GM12872 (cell line): ENCODE results near the gene HDAC1.

ENCODE experiments used
- CTCF ChIP-seq: IDR thresholded peaks from 3 replicates; pipeline ENCODE4 v1.5.1; 2011; ENCODE audit warnings: low read depth, mild to moderate bottlenecking, low read length, moderate library complexity; ENCODE audit not compliant: insufficient read depth

HDAC1 gene

GRCh38 chr1:32334274-32334861 lies 42.5 kb downstream of the HDAC1 start:
- TF ChIP-seq CTCF, result no peak

GRCh38 chr1:32334864-32335534 lies 43.1 kb downstream of the HDAC1 start:
- TF ChIP-seq CTCF, result peak; percentile 85

- no peak for TF ChIP-seq CTCF
Observed at GRCh38 chr1:32335535-32335789, 43.6 kb downstream of the HDAC1 start.

GRCh38 chr1:32335790-32336590 lies 44.1 kb downstream of the HDAC1 start, which contains the start of gene MARCKSL1:
TSS of gene MARCKSL1 (minus strand) at chr1:32336233. CDS start at chr1:32336033, 200 bp downstream.
- TF ChIP-seq CTCF, result no peak

GRCh38 chr1:32336591-32336932 lies 44.7 kb downstream of the HDAC1 start:
- no peak for TF ChIP-seq CTCF

GRCh38 chr1:32336963-32337675 lies 45.2 kb downstream of the HDAC1 start:
- TF ChIP-seq CTCF, result no peak

- no peak for TF ChIP-seq CTCF
Observed at GRCh38 chr1:32337855-32338636, 46.2 kb downstream of the HDAC1 start.
